Stimulated activated CD8-positive, alpha-beta memory T cell treated with anti-CD3 and anti-CD28 coated beads, Interleukin-4, amount 100 ng/mL, for 4 hours (primary cell): ENCODE results near the gene SPTSSA.
"Not testable (repeated sequence)": the region's sequence is repeated elsewhere in the genome, so short reads cannot be mapped to it uniquely, and the experiment has no call there.

Experiments used
- DNase-seq, 2 donors: peaks; one replicate each; pipeline ENCODE4 v3.0.0-alpha.2; 2020; ENCODE audit warnings: low read depth in 2 of 2, low spot score in 1 of 2

SPTSSA gene

GRCh38 chr14:34462132-34462893, at the start of gene SPTSSA:
TSS of gene SPTSSA (minus strand) at chr14:34462240. CDS start at chr14:34462207, 33 bp downstream.
- peak; percentile 63 to 80 for DNase-seq

- no peak for DNase-seq
These were observed 45.8 kb upstream of the SPTSSA start for GRCh38 chr14:34507884-34508283.

- DNase-seq = no peak
These were observed 45.4 kb upstream of the SPTSSA start for GRCh38 chr14:34507459-34507858.

GRCh38 chr14:34505124-34505491, 43.1 kb upstream of the SPTSSA start:
- DNase-seq = not testable (repeated sequence)

GRCh38 chr14:34504027-34504426, 42.0 kb upstream of the SPTSSA start:
- not testable (repeated sequence) for DNase-seq

GRCh38 chr14:34502545-34503225, 40.6 kb upstream of the SPTSSA start:
- DNase-seq = no peak

GRCh38 chr14:34502001-34502400, 40.0 kb upstream of the SPTSSA start:
- no peak for DNase-seq

GRCh38 chr14:34501004-34501580, 39.1 kb upstream of the SPTSSA start:
- DNase-seq = no peak

- no peak for DNase-seq
These were observed 36.8 kb upstream of the SPTSSA start for GRCh38 chr14:34498684-34499412.

GRCh38 chr14:34496679-34497513, 34.9 kb upstream of the SPTSSA start:
- DNase-seq = no peak

GRCh38 chr14:34496007-34496678, 34.1 kb upstream of the SPTSSA start:
- DNase-seq = no peak

GRCh38 chr14:34489324-34489723, 27.3 kb upstream of the SPTSSA start:
- no peak for DNase-seq

- DNase-seq = no peak
These were observed 26.5 kb upstream of the SPTSSA start for GRCh38 chr14:34488528-34488927.

- DNase-seq = no peak
These were observed 22.7 kb upstream of the SPTSSA start for GRCh38 chr14:34484726-34485125.

GRCh38 chr14:34482463-34482862, 20.4 kb upstream of the SPTSSA start:
- DNase-seq = no peak

- DNase-seq = no peak
These were observed 17.7 kb upstream of the SPTSSA start for GRCh38 chr14:34479694-34480093.

GRCh38 chr14:34478261-34478660, 16.2 kb upstream of the SPTSSA start:
- no peak for DNase-seq

- not testable (repeated sequence) for DNase-seq
These were observed 14.0 kb upstream of the SPTSSA start for GRCh38 chr14:34476036-34476435.

- DNase-seq = no peak
These were observed 13.1 kb upstream of the SPTSSA start for GRCh38 chr14:34475163-34475562.

- DNase-seq = no peak
These were observed 12.2 kb upstream of the SPTSSA start for GRCh38 chr14:34474187-34474679.
